HG03469 (cell line): ENCODE measurements around the gene RPL13.

ENCODE experiments used
- ATAC-seq: cut with Tn5 transposase; IDR thresholded peaks from one replicate; pipeline ENCODE4 v1.9.1; 2021; ENCODE audit warnings: mild to moderate bottlenecking, moderate library complexity, moderate number of reproducible peaks; ENCODE audit not compliant: unreplicated experiment

RPL13 gene

DNA sequence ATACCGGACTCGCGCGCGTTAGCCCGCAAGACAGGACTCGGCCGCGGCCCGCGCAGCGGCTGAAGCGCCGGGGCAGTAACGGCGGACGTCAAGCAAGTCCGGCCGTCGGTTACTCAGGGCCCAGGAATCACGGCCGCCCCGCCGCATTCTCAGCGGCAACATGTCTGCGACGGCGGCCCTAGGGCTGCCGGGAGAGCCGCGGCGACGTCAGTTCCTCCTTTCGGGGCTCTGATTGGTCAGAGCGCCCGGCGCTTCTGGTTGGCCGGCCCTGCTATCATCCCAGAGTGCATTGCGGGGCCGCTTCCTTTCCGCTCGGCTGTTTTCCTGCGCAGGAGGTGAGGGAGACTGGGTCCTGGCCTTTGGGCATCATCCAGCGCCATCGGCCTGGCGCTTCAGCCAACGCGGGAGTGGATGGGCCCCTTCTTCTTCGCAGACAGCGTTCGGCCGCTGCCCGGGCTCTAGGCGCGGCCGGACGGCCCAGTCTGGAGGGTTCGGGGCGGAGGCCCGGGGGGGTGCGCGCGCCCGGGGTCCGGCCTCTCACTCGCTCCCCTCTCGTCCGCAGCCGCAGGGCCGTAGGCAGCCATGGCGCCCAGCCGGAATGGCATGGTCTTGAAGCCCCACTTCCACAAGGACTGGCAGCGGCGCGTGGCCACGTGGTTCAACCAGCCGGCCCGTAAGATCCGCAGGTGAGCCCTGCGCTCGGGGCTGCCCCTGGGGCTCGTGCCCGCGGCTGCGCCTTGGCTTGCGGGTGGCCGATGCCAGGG is at the start of gene RPL13:
TSS of gene RPL13 (plus strand) at position 305 of the 764 bp plus-strand sequence. CDS start at position 583, 278 bp downstream.
- ATAC-seq = peak; percentile 69

- no peak for ATAC-seq
These were observed 49.1 kb upstream of the RPL13 start for GRCh38 chr16:89511374-89511773.

DNA sequence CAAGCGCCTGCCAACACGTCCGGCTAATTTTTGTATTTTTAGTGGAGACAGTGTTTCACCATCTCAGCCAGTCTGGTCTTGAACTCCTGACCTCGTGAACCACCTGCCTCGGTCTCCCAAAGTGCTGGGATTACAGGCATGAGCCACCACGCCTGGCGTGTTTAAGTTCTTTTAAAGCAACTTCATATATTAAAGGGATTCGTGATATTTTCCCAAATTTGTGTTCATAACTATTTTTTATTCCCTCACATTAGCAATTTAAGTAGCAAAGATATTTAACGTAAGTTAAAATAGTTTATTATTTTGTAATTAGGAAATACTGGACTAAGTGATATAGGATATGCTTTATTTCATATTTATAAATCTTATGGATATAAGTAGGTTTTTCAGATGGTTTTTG is 48.0 kb upstream of the RPL13 start:
- ATAC-seq = no peak

DNA sequence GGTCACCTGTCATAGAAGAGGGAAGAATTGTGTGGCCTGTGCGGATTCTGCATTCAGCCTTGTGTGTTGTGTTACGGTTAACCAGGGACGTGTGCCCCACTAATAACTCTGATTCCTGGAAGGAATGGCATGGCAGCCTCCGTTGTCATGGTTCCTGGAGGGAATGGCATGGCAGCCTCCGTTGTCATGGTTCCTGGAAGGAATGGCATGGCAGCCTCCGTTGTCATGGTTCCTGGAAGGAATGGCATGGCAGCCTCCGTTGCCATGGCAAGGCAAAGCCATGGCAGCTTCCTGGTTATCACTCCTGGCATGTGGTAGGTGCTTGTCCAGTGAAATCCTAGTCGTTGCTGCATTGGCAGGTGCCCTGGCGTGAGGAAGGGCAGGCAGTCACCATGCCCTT is 43.4 kb upstream of the RPL13 start:
- no peak for ATAC-seq

- no peak for ATAC-seq
These were observed 40.6 kb upstream of the RPL13 start for GRCh38 chr16:89519881-89520280.

GRCh38 chr16:89522287-89522686 is 38.2 kb upstream of the RPL13 start:
- ATAC-seq = no peak

DNA sequence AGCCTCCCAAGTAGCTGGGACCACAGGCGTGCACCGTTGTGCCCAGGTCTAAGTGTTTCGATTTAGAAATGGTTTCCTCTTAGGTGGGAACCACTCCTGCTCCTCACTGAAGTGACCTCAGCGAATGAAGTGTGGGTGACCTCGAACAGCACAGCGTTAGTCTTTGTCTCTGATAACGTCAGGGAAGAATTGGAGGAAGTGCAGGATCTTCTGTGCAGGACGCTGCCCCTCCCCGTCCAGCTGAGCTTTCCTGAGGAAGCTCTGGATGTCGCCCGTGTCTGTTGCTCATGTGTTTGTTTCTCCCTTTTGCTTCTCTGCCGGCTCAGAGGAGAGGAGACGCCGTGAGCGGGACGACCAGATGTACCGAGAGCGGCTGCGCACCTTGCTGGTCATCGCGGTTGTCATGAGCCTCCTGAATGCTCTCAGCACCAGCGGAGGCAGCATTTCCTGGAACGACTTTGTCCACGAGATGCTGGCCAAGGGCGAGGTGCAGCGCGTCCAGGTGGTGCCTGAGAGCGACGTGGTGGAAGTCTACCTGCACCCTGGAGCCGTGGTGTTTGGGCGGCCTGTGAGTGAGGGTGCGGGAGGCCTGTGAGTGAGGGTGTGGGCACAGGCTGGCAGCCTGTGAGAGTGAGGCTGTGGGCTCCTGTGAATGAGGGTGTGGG is 36.7 kb upstream of the RPL13 start:
- no peak for ATAC-seq

- no peak for ATAC-seq
These were observed 35.2 kb upstream of the RPL13 start for GRCh38 chr16:89525146-89525913.

GRCh38 chr16:89529097-89529496 is 31.4 kb upstream of the RPL13 start:
- ATAC-seq = no peak

DNA sequence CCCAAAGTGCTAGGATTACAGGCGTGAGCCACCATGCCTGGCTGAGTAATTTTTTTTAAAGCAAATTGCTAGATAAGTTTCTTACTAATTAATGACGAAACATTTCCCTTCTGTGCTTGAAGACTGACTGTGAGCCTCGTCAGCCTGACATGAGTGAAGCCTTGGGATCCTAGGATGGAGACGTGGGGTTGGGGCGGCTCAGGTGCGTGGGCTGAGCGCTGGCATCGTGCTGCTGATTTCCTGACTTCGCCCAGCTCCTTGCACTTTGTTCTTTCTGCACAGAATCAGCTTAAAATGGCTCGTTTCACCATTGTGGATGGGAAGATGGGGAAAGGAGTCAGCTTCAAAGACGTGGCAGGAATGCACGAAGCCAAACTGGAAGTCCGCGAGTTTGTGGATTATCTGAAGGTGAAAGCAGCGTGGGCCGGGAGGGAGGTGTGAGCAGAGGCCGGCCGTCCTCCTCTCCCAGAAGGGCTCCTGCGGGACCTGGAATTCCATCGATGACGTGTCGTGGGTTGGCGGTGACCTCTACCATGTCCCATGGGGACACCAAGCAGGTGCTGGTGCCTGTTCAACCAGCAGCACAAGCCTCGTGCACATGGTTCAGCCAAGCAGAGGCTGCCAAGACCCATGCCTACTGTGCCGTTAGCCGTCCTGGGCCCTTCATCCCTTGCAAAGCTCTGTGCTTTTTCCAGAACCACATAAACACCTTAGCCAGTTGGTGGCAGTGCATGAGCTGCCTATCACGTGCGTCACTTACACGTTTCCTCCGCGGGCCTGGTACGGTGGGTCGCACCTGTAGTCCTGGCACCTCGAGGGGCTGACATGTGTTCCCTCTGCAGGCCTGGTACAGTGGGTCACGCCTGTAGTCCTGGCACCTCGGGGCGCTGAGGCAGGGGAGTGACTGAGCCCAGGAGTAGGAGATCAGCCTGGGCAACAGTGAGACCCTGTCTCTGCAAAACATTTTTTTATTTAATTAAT is 29.8 kb upstream of the RPL13 start:
- no peak for ATAC-seq

GRCh38 chr16:89531821-89532526 is 28.5 kb upstream of the RPL13 start:
- no peak for ATAC-seq

DNA sequence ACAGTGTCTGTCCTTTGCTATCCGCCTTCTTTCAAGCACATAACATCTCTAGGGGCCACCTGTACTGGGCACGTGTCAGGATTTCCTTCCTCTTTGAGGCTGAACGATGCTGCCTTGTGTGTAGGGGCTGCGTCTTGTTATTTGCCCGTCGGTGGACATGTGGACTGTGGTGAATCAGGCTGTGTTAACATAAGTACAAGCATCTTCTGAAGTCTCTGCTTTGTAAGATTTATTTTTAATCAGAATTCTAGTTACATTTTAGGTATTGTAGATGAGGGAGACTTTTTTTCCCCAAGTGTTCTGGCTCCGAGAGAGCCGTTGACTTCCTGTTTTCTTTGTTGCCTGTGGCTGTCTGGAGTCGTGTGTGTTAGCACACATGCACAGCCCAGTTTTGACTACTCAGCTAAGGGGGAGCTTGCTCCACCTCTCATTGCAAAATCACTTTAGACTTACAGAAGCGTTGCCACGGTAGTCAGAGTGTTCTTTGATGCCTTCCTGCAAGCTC is 26.2 kb upstream of the RPL13 start:
- no peak for ATAC-seq

DNA sequence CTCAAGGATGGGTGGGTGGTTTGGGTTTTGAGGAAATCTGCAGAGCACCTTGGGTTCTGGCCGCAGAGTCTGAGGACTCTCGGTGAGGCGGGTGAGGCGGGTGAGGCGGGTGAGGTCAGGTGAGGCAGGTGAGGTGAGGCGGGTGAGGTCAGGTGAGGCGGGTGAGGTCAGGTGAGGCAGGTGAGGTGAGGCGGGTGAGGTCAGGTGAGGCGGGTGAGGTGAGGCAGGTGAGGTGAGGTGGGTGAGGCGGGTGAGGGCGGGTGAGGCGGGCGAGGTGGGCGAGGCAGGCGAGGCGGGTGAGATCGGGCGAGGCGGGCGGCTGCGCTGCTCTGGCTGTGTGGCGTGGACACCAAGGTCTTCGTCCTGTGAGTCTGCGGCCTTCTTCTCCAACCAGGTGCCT is 24.1 kb upstream of the RPL13 start:
- no peak for ATAC-seq

- no peak for ATAC-seq
These were observed 23.5 kb upstream of the RPL13 start for GRCh38 chr16:89536886-89537548.

GRCh38 chr16:89537549-89537925 is 22.9 kb upstream of the RPL13 start:
- ATAC-seq = no peak

GRCh38 chr16:89538286-89538685 is 22.2 kb upstream of the RPL13 start:
- no peak for ATAC-seq

GRCh38 chr16:89540557-89540956 is 19.9 kb upstream of the RPL13 start:
- ATAC-seq = no peak

DNA sequence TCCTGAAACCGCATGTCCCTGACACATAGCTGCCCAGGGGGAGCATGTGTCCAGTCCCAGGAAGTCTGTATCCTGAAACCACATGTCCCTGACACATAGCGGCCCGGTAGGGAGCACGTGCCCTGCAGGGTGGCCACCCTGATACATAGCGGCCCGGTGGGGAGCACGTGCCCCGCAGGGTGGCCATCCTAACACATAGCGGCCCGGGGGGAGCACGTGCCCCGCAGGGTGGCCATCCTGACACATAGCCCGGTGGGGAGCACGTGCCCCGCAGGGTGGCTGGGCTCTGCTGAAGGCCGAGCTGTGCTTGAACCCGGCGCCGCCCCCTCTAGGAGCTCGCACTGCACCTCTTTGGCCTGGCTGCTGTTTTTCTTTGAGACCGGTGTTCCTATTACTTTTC is 18.7 kb upstream of the RPL13 start:
- no peak for ATAC-seq

DNA sequence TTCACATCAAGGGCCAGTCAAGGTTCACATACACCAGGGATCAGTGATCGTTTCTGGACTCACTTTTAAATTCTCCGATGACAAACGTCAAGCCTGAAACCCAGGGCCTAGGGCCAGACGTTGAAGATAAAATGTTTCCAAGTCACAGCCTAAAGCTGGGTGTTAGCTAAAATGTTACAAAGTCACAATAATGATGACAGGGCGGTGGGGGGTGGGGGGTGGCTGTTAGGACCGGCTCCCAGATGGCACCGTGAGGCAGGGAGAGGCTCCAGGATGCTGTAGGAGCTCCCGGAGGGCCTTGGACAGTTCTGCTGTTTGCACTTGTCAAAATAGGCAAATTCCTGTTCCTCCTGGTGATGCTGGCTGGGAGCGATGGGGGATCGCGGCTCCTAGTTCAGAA is 16.4 kb upstream of the RPL13 start:
- no peak for ATAC-seq
